Heart left ventricle (tissue), 13 donors: Measurements from ENCODE around the gene RASGEF1B.

ENCODE experiments used
- POLR2A ChIP-seq, 2 donors: fragments of 450-650 bp; IDR thresholded peaks; one replicate each; pipeline ENCODE4 v1.6.1; 2017; ENCODE audit warnings: antibody characterized with exemption in 2 of 2, mild to moderate bottlenecking in 2 of 2, moderate library complexity in 2 of 2
- TF ChIP-seq, protein P1 (sequence below), 12 donors: fragments of 200-600 bp; sonication (generic) in 4 of 12; IDR thresholded peaks; one replicate each; pipeline versions ENCODE4 v1.5.0 to v1.8.0; 2018 to 2022; ENCODE audit warnings: antibody characterized with exemption in 12 of 12, mild to moderate bottlenecking in 5 of 12
- donor health status: ischemic (EF 13 %, LVEDD 7.1; RV severe dilation, severe dysfunction).
- donor health status: DM: no; HTN: yes; CAD: no.
- donor health status: DM: no; HTN: no; CAD: no.
- donor health status: ischemic (EF 25% LVEDD 6.9; RV normal size, moderate dysfunction).
- donor health status: ischemic (EF 25% LVEDD 5.7; RV mildly dilated, moderate dysfunction).
- donor health status: ischemic (EF 35%, LVEDD 5.7; RV mildly dilated, moderate dysfunction).
- donor health status: nonischemic (EF 11% LVEDD 7.7; RV severe dilation, severe dysfunction).
- donor health status: DM: yes; HTN: yes; CAD: no.
- donor health status: PGD.
- donor health status: ischemic (EF 29% LVEDD 5.4; RV normal size, mild dysfunction).
- donor health status: nonischemic (EF 23%, LVEDD 6.1; RV moderate dilation, normal function).

DNA sequence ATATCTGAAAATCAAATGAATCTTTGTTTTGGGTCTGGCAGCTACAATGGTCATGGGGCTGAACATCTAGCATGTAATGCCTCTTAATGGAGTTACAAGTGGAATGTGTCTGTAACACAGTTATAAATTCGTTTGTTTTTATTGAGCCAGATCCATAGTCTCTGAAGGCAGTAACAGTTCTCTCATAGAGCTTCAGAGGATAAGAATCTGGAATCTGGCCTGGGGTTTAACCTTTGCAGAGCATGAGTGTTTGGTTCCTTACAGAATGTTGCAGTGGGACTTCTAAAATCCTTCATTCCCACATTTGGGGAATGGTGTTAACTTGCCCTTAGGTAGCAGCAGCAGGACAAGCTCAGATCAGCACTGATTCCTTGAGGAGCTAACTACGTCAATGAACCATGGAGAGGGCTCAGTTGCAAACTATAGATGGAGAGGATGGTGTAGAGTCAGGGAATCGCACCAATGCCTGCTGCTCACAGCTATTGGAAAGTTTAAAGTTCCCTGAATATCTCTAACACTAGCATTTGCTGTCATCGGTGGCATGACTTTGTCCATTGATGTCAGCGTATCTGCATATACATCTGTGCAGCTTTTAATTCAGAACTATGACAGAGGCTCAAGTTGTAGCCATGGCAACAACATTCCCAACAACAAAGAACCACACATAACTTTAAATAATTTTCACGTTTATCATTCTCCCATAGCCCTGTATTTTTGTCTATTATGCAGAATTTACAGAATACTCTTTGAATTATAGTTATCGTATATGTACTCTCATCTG, 72.2 kb downstream of the RASGEF1B start:
- no peak for TF ChIP-seq POLR2A (IDR thresholded peaks at IDR 0.05)
- TF ChIP-seq, protein P1, sequence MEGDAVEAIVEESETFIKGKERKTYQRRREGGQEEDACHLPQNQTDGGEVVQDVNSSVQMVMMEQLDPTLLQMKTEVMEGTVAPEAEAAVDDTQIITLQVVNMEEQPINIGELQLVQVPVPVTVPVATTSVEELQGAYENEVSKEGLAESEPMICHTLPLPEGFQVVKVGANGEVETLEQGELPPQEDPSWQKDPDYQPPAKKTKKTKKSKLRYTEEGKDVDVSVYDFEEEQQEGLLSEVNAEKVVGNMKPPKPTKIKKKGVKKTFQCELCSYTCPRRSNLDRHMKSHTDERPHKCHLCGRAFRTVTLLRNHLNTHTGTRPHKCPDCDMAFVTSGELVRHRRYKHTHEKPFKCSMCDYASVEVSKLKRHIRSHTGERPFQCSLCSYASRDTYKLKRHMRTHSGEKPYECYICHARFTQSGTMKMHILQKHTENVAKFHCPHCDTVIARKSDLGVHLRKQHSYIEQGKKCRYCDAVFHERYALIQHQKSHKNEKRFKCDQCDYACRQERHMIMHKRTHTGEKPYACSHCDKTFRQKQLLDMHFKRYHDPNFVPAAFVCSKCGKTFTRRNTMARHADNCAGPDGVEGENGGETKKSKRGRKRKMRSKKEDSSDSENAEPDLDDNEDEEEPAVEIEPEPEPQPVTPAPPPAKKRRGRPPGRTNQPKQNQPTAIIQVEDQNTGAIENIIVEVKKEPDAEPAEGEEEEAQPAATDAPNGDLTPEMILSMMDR (IDR thresholded peaks at IDR 0.05): no peak
